ENCODE measurements around the gene TMEM45B.

- TF ChIP-seq CTCF (IDR thresholded peaks at IDR 0.05), result no peak
- TF ChIP-seq POLR2A (IDR thresholded peaks at IDR 0.05), result no peak
Measured at GRCh38 chr11:129819237-129819636, 3.6 kb downstream of the TMEM45B start.
